Upper lobe of left lung (tissue), 6 donors: ENCODE measurements around the gene FLOT2. TPM values are rescaled to one million over a fixed set of nuclear protein-coding genes. Genes with fewer than 3 reads are reported as not detected.
A peak's percentile ranks its signal among the peaks of the same experiment; 100 is the strongest.
"Not testable (repeated sequence)": the region's sequence is repeated elsewhere in the genome, so short reads cannot be mapped to it uniquely, and the experiment has no call there.

Source experiments
- ATAC-seq, 2 donors: fragments of 200-7000 bp; cut with Tn5 transposase; one replicate each; pipeline ENCODE4 v1.9.1; 2022; ENCODE audit warnings: mild to moderate bottlenecking in 2 of 2, moderate library complexity in 2 of 2; ENCODE audit not compliant: low FRiP score in 2 of 2
- DNase-seq, 2 donors: peaks; one replicate each; pipeline ENCODE4 v3.0.0-alpha.2; 2019 to 2020
- H3K27ac ChIP-seq, 4 donors: fragments of 200-600 bp; sonication (generic); one replicate each; pipeline ENCODE4 v1.5.1; 2016 to 2019
- H3K27me3 ChIP-seq, 4 donors: fragments of 200-600 bp; sonication (generic); one replicate each; pipeline ENCODE4 v1.5.1; 2017 to 2019
- H3K36me3 ChIP-seq, 4 donors: fragments of 200-600 bp; sonication (generic); one replicate each; pipeline ENCODE4 v1.5.1; 2016 to 2019
- H3K4me1 ChIP-seq, 4 donors: fragments of 200-600 bp; sonication (generic); one replicate each; pipeline ENCODE4 v1.5.1; 2018 to 2019
- H3K4me3 ChIP-seq, 4 donors: fragments of 200-600 bp; sonication (generic); one replicate each; pipeline ENCODE4 v1.5.1; 2017 to 2019; ENCODE audit warnings: mild to moderate bottlenecking in 2 of 4, moderate library complexity in 1 of 4
- H3K9me3 ChIP-seq, 4 donors: fragments of 200-600 bp; sonication (generic); one replicate each; pipeline ENCODE4 v1.5.1; 2018 to 2019
- EP300 ChIP-seq, 4 donors: sonication (generic); formaldehyde crosslinking; IDR thresholded peaks; one replicate each; pipeline ENCODE4 v1.5.1; 2017; ENCODE audit warnings: antibody characterized with exemption in 4 of 4, control low read depth in 2 of 4
- POLR2A ChIP-seq, 4 donors: fragments of 450-650 bp; IDR thresholded peaks; one replicate each; pipeline ENCODE4 v1.5.1; 2016 to 2017; ENCODE audit warnings: antibody characterized with exemption in 4 of 4, mild to moderate bottlenecking in 2 of 4
- POLR2AphosphoS5 ChIP-seq, 2 donors: sonication (generic); formaldehyde crosslinking; IDR thresholded peaks; one replicate each; pipeline ENCODE4 v1.5.1; 2017; ENCODE audit warnings: antibody characterized with exemption in 2 of 2
- WGBS, 2 donors: methylation state at CpG; one replicate each; pipeline ENCODE4 v1.1.5; 2017 to 2018; 5-methylcytosine and 5-hydroxymethylcytosine counted together
- total RNA-seq, 6 donors: library from RNA; depleted of rRNA in 4 of 6; stranded (reverse); fragments of >200 nt in 4 of 6; gene quantifications; one replicate each; pipeline versions ENCODE4 v1.1.0 to v1.2.1, GENCODE V29; 2016 to 2021
- TF ChIP-seq, protein P1 (sequence below), 6 experiments: fragments of 450-650 bp in 4 of 6; fragments of 200-600 bp in 2 of 6; sonication (generic) in 2 of 6; IDR thresholded peaks; one replicate each; pipeline ENCODE4 v1.5.1; 2016 to 2019; ENCODE audit warnings: antibody characterized with exemption in 6 of 6
- donor health status: DM: no; HTN: no; CAD: no; lungs with moderate emphysema.
- donor health status: DM: no; HTN: yes; CAD: no; lungs with severe emphysema.

FLOT2 gene
- total RNA-seq, 6 donors from 2014 or later, result 75.4 to 211 (median 85.8) TPM

DNA sequence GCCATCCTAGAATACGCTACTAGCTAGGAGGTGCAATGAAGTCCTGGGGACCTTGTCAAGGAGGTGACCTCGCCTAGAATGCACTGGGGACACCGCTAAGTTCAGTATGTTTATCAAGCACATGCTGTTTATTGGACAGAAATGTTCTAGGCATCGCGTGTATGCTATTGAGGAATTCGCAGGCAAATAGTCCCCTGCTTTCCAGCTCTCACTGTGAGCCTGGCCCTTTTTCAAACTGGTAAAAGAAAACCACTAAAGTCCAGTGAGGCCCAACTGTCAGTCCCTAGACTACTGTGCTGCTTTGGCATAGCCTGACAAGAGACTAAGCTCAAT, 53.8 kb downstream of the FLOT2 start:
- ATAC-seq (no peak), DNase-seq (no peak)
- no peak for TF ChIP-seq POLR2AphosphoS5 (IDR thresholded peaks at IDR 0.05)
- TF ChIP-seq, protein P1, sequence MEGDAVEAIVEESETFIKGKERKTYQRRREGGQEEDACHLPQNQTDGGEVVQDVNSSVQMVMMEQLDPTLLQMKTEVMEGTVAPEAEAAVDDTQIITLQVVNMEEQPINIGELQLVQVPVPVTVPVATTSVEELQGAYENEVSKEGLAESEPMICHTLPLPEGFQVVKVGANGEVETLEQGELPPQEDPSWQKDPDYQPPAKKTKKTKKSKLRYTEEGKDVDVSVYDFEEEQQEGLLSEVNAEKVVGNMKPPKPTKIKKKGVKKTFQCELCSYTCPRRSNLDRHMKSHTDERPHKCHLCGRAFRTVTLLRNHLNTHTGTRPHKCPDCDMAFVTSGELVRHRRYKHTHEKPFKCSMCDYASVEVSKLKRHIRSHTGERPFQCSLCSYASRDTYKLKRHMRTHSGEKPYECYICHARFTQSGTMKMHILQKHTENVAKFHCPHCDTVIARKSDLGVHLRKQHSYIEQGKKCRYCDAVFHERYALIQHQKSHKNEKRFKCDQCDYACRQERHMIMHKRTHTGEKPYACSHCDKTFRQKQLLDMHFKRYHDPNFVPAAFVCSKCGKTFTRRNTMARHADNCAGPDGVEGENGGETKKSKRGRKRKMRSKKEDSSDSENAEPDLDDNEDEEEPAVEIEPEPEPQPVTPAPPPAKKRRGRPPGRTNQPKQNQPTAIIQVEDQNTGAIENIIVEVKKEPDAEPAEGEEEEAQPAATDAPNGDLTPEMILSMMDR (IDR thresholded peaks at IDR 0.05), result no peak
- TF ChIP-seq EP300 (IDR thresholded peaks at IDR 0.05), result no peak
- no peak for TF ChIP-seq POLR2A (IDR thresholded peaks at IDR 0.05)
- H3K36me3 ChIP-seq, result no peaks in the 10 kb centered on the region
- no peak overlapping the region for H3K4me3 ChIP-seq
- H3K4me1 ChIP-seq, result peaks cover 10 to 35% (median 15%) of the 10 kb centered on the region in 4 donors
- H3K27me3 ChIP-seq, result no peaks in the 10 kb centered on the region
- H3K9me3 ChIP-seq, result no peaks in the 10 kb centered on the region
- H3K27ac ChIP-seq, result no peak overlapping the region
- 96% methylated on average over 6 of the region's 6 CpGs for WGBS, 2 donors

DNA sequence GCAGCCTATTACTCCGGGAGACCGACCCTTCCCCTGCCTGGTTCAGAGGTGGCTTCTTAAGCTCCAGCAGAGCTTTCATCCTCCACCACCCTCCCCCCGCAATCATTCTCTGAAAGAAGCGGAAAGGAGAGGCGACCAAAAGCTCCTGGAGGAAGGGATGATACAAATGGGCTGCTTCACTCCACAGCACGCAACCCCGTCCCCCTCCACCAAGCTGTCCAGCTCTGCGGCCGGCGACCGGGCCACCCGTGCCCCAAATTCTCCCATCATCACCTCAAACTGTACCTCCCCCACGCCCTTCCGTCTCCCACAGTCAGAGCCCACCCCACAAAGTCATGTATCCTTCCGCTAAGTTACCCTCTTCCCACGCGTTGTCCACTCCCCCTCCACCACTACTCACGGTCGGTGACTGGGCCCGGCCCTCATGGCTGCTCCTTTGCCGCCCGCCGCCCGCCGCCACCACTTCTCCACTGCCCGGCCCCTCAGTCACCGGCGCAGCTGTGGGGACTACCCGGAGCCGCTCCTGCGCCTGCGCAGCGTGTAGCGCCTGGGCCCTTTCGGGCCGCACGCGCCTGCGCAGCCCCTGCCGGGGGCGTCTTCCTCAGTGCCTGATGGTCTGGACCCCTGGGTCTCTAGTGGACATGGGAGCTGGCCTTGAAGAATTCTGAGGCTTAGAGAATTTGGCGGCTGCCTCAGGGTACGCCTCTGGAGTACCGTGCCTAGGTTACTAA, 55.1 kb downstream of the FLOT2 start, which contains the start of gene FAM222B:
TSS of gene FAM222B (minus strand) at position 509 of the 731 bp plus-strand sequence. CDS start 76,123 bp downstream, outside the sequence.
- Histone ChIP-seq H3K4me1 (peaks cover 10 to 35% (median 15%) of the 10 kb centered on the region in 4 donors), H3K4me3 (peak within 1 kb of the TSS; percentile 51 to 93 (median 84)), H3K9me3 (no peaks in the 10 kb centered on the region), H3K36me3 (no peaks in the 10 kb centered on the region), H3K27ac (peak within 1 kb of the TSS; percentile 78 to 89 (median 84)), H3K27me3 (no peaks in the 10 kb centered on the region)
- DNase-seq (peak; percentile 86 to 97), ATAC-seq (peak; percentile 97 to 99)
- peak in 3 of 4 donors; percentile 49 to 76 (median 70) for TF ChIP-seq POLR2A (IDR thresholded peaks at IDR 0.05)
- TF ChIP-seq EP300 (IDR thresholded peaks at IDR 0.05), result no peak
- peak; percentile 77 to 89 for TF ChIP-seq POLR2AphosphoS5 (IDR thresholded peaks at IDR 0.05)
- TF ChIP-seq, protein P1 (IDR thresholded peaks at IDR 0.05), result peak in 3 of 6 experiments; percentile 15 to 24 (median 18)
- 0 to 2% methylated on average over 21 to 33 of the region's 44 CpGs for WGBS, 2 donors

DNA sequence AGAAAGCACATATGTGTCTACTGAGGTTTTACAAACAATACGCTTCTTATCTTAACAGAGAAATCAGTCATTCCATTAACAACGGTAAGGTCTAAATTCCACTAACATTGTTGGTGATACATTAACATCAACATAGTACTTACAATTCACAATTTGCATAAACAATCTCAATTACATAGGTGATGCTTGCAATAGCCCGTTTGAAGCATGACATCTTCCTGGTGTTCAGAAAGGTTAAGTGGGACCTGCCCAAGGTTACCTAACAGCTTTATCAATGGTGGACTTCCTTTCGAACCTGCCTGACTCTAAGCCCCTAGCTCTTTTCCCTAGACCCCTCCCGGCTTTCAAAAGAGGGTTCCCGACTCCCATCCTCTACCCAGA, 55.6 kb downstream of the FLOT2 start:
- TF ChIP-seq EP300 (IDR thresholded peaks at IDR 0.05) (no peak), POLR2A (IDR thresholded peaks at IDR 0.05) (no peak), POLR2AphosphoS5 (IDR thresholded peaks at IDR 0.05) (no peak)
- TF ChIP-seq, protein P1 (IDR thresholded peaks at IDR 0.05), result no peak
- WGBS, 2 donors, result 4 to 7% methylated on average over 6 of the region's 6 CpGs
- Histone ChIP-seq H3K27me3 (no peaks in the 10 kb centered on the region), H3K4me3 (peak overlapping the region; percentile 51 to 93 (median 84)), H3K27ac (peak overlapping the region; percentile 78 to 89 (median 84)), H3K9me3 (no peaks in the 10 kb centered on the region), H3K36me3 (no peaks in the 10 kb centered on the region), H3K4me1 (peaks cover 10 to 35% (median 15%) of the 10 kb centered on the region in 4 donors)
- peak in 1 of 2 donors; percentile 7 for ATAC-seq
- no peak for DNase-seq

DNA sequence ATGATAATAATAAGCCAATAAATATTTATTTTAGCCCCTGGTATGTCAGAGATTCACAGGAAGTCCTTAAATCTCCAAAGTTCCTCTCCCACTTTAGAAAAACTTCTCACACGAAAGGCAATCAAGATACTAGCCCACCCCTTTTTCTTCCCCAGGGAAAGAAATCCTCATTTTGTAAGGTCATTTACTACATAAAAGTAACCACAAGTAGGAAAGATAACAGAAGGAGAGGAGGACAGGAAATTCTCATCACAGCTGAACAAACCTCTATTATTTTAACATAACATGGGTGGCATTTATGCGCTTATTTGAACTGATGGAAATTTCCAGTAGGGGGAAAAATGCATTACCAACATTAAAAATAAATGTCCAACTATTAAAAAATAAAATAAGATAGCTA, 58.3 kb downstream of the FLOT2 start:
- Histone ChIP-seq H3K27me3 (no peaks in the 10 kb centered on the region), H3K4me3 (no peak overlapping the region), H3K4me1 (peaks cover 10 to 35% (median 15%) of the 10 kb centered on the region in 4 donors), H3K9me3 (no peaks in the 10 kb centered on the region), H3K27ac (peak overlapping the region in 1 of 4 donors; percentile 30), H3K36me3 (no peaks in the 10 kb centered on the region)
- TF ChIP-seq POLR2A (IDR thresholded peaks at IDR 0.05), result no peak
- TF ChIP-seq, protein P1 (IDR thresholded peaks at IDR 0.05), result no peak
- no peak for DNase-seq
- 60 to 71% methylated on average over 2 of the region's 2 CpGs for WGBS, 2 donors
- ATAC-seq, result no peak

DNA sequence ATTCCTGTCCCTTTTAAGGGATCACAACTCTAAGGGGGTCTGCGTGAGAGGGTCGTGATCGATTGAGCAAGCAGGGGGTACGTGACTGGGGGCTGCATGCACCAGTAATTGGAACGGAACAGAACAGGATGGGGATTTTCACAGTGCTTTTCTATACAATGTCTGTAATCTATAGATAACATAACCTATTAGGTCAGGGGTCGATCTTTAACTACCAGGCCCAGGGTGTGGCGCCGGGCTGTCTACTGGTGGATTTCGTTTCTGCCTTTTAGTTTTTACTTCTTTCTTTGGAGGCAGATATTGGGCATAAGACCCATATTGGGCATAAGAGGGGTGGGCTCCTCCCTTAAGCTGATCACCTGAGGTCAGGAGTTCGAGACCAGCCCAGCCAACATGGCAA, 61.0 kb downstream of the FLOT2 start:
- WGBS, 2 donors, result 92 to 97% methylated on average over 10 of the region's 10 CpGs
- H3K4me1 ChIP-seq, result peaks cover 6 to 25% (median 6%) of the 10 kb centered on the region in 4 donors
- H3K27me3 ChIP-seq, H3K9me3 ChIP-seq, H3K27ac ChIP-seq, ATAC-seq, H3K4me3 ChIP-seq, H3K36me3 ChIP-seq, DNase-seq: not testable (repeated sequence)
